Activated B cell treated with CpG ODN at 0.5 μM for 24 hours (primary cell): Measurements from ENCODE around the gene ANKRD55. TPM values are rescaled to one million over a fixed set of nuclear protein-coding genes. Genes with fewer than 3 reads are reported as not detected.

Experiments
- ATAC-seq: fragments of 200-7000 bp; cut with Tn5 transposase; one replicate; pipeline ENCODE4 v1.10.0; 2021; ENCODE audit warnings: low read depth, mild to moderate bottlenecking, moderate library complexity
- CTCF ChIA-PET: fragments of 350-600 bp; sonication (Branson Sonifier 250); formaldehyde crosslinking; loops from one replicate; lab custom pipeline; 2021; ENCODE audit warnings: antibody characterized with exemption; lab: Charles Lee
- POLR2A ChIA-PET: fragments of 350-600 bp; sonication (Branson Sonifier 250); formaldehyde crosslinking; loops from one replicate; lab custom pipeline; 2021; ENCODE audit warnings: antibody characterized with exemption; lab: Charles Lee
- DNase-seq: peaks from one replicate; pipeline ENCODE4 v3.0.0; 2022
- H3K27ac Mint-ChIP-seq: one replicate; pipeline ENCODE4 v1.8.0; 2020; ENCODE audit warnings: mixed read lengths
- H3K27me3 Mint-ChIP-seq: one replicate; pipeline ENCODE4 v1.8.0; 2021; ENCODE audit warnings: mixed read lengths
- H3K36me3 Mint-ChIP-seq: one replicate; pipeline ENCODE4 v1.8.0; 2021; ENCODE audit warnings: low read depth, mixed read lengths
- H3K4me1 Mint-ChIP-seq: one replicate; pipeline ENCODE4 v1.8.0; 2021; ENCODE audit warnings: mixed read lengths
- H3K4me3 Mint-ChIP-seq: one replicate; pipeline ENCODE4 v1.8.0; 2020; ENCODE audit warnings: mild to moderate bottlenecking, mixed read lengths
- H3K9me3 Mint-ChIP-seq: one replicate; pipeline ENCODE4 v1.8.0; 2020; ENCODE audit warnings: mixed read lengths
- CTCF ChIP-seq: fragments of 200-600 bp; IDR thresholded peaks from one replicate; pipeline ENCODE4 v1.8.0; 2022; ENCODE audit warnings: antibody characterized with exemption, mild to moderate bottlenecking
- intact Hi-C: fragments of 100-400 bp; cut with micrococcal nuclease; formaldehyde crosslinking; loops from one replicate; pipeline ENCODE4 v1.15.1; 2024
- total RNA-seq: library from RNA; stranded (reverse); gene quantifications from 2 replicates; pipeline ENCODE4 v1.2.3, GENCODE V29; 2022

The ANKRD55 gene
- total RNA-seq, 1 donor from 2014 or later: not detected

DNA sequence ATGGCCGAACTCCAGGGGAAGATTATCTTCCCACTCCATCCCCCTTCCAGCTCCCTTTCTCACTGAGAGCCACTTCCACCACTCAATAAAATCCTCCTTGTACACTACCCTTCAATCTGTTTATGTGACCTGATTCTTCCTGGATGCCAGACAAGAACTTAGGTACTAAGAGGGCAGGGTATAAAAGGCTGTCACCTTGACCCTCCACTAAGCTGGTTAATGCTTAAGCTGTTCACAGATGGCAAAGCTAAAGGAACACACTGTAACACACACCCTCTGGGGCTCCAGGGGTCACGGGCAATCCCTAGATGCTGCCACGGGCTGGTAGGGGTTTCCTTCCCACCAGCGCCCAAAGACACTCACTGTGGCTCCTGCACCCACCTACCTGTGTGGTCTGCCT is 179.8 kb downstream of the ANKRD55 start:
- POLR2A ChIA-PET: no interaction called here

GRCh38 chr5:56052735-56053134 is 180.4 kb downstream of the ANKRD55 start:
- no peak for DNase-seq
- no peaks in the 10 kb centered on the region for H3K9me3 Mint-ChIP-seq
- no peaks in the 10 kb centered on the region for H3K36me3 Mint-ChIP-seq
- POLR2A ChIA-PET: no interaction called here
- no peak overlapping the region for H3K27ac Mint-ChIP-seq
- H3K27me3 Mint-ChIP-seq: peaks cover 14% of the 10 kb centered on the region
- CTCF ChIA-PET: no interaction called here
- no peak for ATAC-seq
- no peak overlapping the region for H3K4me3 Mint-ChIP-seq
- H3K4me1 Mint-ChIP-seq: peaks cover 12% of the 10 kb centered on the region
- intact Hi-C loops: no loop called here
- no peak for TF ChIP-seq CTCF

More for the DNA sequence above, 179.8 kb downstream of the ANKRD55 start:
- no peaks in the 10 kb centered on the region for H3K9me3 Mint-ChIP-seq
- TF ChIP-seq CTCF: no peak
- H3K4me1 Mint-ChIP-seq: peaks cover 12% of the 10 kb centered on the region
- H3K36me3 Mint-ChIP-seq: no peaks in the 10 kb centered on the region
- peaks cover 16% of the 10 kb centered on the region for H3K27me3 Mint-ChIP-seq
- intact Hi-C loops: no loop called here
- CTCF ChIA-PET: no interaction called here
- H3K4me3 Mint-ChIP-seq: no peak overlapping the region
- no peak for ATAC-seq
- DNase-seq: no peak
- no peak overlapping the region for H3K27ac Mint-ChIP-seq

GRCh38 chr5:56050551-56051255 is 182.4 kb downstream of the ANKRD55 start:
- DNase-seq: no peak
- no peak overlapping the region for H3K4me3 Mint-ChIP-seq
- no peak for TF ChIP-seq CTCF
- peaks cover 12% of the 10 kb centered on the region for H3K4me1 Mint-ChIP-seq
- peaks cover 7% of the 10 kb centered on the region for H3K27me3 Mint-ChIP-seq
- no peak for ATAC-seq
- intact Hi-C loops: no loop called here
- H3K36me3 Mint-ChIP-seq: no peaks in the 10 kb centered on the region
- no peak overlapping the region for H3K27ac Mint-ChIP-seq
- POLR2A ChIA-PET: no interaction called here
- CTCF ChIA-PET: no interaction called here
- H3K9me3 Mint-ChIP-seq: no peaks in the 10 kb centered on the region

Other genes starting within 250 kb of the ANKRD55 start
- gene IL6ST, start 238.4 kb downstream of the ANKRD55 start, total RNA-seq: 39.8 and 48.3 TPM in 2 replicates